ENCODE results near the gene FAM217B. TPM values are rescaled to one million over a fixed set of nuclear protein-coding genes. Genes with fewer than 3 reads are reported as not detected.

The FAM217B gene
- total RNA-seq, 1 experiment from 2014 or later, result 4.1 TPM

DNA sequence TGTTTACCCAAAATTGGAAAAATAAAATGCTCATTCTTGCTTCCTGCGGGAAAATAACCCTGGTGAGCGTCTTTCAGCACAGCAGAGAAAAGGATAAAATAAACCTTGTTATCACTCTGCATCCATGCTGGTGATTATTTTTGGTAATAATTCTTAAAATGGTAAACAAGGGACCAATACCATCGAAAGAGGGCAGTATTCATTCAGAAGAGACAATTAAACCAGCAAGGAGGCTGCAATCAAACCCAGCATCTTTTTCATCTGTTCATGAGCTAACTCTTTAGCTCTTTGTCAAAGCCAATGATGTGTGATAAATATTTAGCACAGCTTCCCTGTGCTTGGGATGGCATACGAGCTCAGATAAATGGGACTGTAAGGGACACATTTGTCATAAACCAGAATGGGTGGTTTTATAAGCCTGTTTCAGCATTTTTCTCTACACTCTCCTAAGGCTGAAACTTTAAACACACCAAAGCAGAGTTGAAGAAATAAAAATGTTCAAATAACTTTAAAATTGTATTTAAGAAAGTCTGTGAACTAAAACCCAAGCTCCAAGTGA is 52.4 kb downstream of the FAM217B start:
- no peaks in the 10 kb centered on the region for H3K9me3 ChIP-seq
- H3K4me3 ChIP-seq, result no peak overlapping the region
- no peaks in the 10 kb centered on the region; the same call in 1 of the 2 replicates for H3K27me3 ChIP-seq
- DNase-seq, result no peak
- no peaks in the 10 kb centered on the region for H3K36me3 ChIP-seq

DNA sequence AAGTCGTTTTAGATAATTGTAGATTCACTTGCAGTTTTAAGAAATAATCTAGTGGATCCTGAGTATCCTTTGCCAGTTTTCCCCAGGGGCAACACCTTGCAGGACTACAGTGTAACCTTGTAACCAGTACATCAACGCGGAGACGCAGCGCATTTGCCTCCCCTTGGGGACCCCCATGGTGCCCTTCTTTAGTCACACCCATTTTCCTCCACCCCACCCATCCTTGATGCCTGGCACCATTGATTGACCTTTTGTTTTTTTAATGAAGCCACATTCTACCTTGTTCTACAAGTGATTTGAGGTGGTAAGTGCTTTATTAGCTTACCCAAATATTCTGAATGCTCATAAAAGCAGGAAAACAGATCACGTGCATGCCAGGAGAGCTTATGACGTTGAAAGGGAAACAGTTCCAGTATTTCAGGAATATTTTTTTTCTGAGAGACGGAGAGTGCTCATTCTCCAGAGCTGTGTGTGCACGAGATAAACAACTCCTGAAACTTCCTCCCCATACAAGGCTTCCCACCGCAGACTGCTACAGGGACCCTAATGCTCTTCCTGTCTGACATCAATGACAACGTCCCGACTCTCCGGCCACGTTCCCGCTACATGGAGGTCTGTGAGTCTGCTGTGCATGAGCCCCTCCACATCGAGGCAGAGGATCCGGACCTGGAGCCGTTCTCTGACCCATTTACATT is 53.7 kb downstream of the FAM217B start:
- no peak overlapping the region for H3K4me3 ChIP-seq
- H3K9me3 ChIP-seq, result no peaks in the 10 kb centered on the region
- no peak for DNase-seq
- H3K27me3 ChIP-seq, result no peaks in the 10 kb centered on the region; the same call in 1 of the 2 replicates
- H3K36me3 ChIP-seq, result no peaks in the 10 kb centered on the region

DNA sequence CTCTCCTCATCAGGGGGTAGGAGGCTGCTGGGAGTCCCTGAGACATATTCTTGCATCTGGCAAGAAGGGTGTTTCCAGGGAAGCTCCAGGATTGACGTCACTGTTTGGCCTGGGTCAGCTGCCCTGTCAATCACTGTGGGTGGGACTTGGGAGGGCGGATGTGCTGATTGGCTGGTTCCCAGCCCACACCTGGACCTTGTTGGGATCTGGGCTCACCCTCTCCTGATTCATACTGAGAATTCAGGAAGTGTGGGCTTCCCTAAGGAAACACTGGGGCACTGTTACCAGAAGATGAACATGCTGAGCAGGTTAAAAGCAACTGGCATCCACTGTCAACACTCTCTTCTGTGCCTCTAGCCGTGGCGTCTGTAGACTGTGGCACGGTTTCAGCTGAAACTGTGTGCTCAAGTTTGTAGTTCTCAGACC is 54.5 kb downstream of the FAM217B start:
- H3K4me3 ChIP-seq, result no peak overlapping the region
- H3K9me3 ChIP-seq, result no peaks in the 10 kb centered on the region
- DNase-seq, result peak; percentile 58
- no peaks in the 10 kb centered on the region; the same call in 1 of the 2 replicates for H3K27me3 ChIP-seq
- H3K36me3 ChIP-seq, result no peaks in the 10 kb centered on the region

DNA sequence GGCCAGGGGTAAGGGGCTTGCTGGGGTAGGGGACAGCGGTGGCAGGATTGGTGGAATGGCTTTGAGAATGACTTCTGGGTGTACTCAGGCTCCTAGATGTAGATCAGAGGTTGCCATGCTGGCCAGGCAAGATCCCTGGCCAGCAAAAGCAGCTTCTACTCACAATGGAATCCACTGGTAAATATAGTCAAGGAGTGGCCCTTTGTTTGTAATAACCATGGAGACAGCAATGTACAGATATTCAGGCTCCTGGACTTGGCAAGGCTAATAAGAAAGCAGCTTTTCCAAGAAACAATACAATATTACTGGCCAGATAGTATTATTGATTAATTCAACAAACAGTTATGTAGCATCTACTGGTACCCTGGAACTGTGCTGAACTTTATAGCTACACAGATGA is 55.9 kb downstream of the FAM217B start:
- no peak for DNase-seq
- Histone ChIP-seq H3K9me3 (no peaks in the 10 kb centered on the region), H3K27me3 (no peaks in the 10 kb centered on the region; the same call in 1 of the 2 replicates)

DNA sequence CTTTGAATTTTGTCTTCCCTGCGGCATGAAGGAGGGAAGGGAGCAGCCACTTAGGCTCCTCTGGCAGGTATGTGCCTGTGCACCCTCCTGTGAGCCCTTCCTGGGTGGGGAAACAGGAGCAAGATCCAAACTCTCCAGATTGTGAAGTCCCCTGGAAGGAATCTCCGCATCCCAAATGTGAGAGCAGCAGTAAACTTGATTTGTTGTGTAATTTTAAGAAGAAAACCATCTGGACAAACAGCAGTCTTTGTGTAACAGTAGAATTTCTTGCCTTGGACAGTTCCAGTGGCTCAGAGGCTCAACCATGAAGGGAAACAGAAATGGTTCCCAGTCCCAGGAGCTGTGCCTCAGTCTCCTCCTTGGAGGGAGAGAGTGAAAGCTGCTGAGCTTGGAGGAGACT is 57.7 kb downstream of the FAM217B start:
- DNase-seq, result no peak
- no peaks in the 10 kb centered on the region; the same call in 1 of the 2 replicates for H3K27me3 ChIP-seq
- no peaks in the 10 kb centered on the region for H3K9me3 ChIP-seq
- H3K4me3 ChIP-seq, result no peak overlapping the region
- H3K36me3 ChIP-seq, result no peaks in the 10 kb centered on the region

More for the DNA sequence above, 55.9 kb downstream of the FAM217B start:
- Histone ChIP-seq H3K36me3 (no peaks in the 10 kb centered on the region), H3K4me3 (no peak overlapping the region)

Other genes starting within 250 kb of the FAM217B start
- 0.16 and 1.2 TPM in 2 replicates for gene SYCP2, start 6.8 kb upstream of the FAM217B start, total RNA-seq (2014; rRNA removed; shearing (Covaris generic); ENCODE audit: low replicate concordance)
- gene PPP1R3D, start 84 bp upstream of the FAM217B start, total RNA-seq (2014; rRNA removed; shearing (Covaris generic); ENCODE audit: low replicate concordance), result 8.8 and 11.4 TPM in 2 replicates
- not detected in 2 replicates for gene CDH26, start 18.0 kb downstream of the FAM217B start, total RNA-seq (2014; rRNA removed; shearing (Covaris generic); ENCODE audit: low replicate concordance)